Measurements from ENCODE around the gene RNF17. TPM values are rescaled to one million over a fixed set of nuclear protein-coding genes. Genes with fewer than 3 reads are reported as not detected.

The RNF17 gene
- total RNA-seq, 1 donor from 2014 or later = not detected

GRCh38 chr13:24896061-24896460, 132.1 kb downstream of the RNF17 start:
- Histone ChIP-seq H3K36me3 (ENCODE audit: insufficient read depth, low read length) (peaks cover 6% of the 10 kb centered on the region), H3K4me3 (ENCODE audit: insufficient read depth, low read depth, low read length) (no peak overlapping the region), H3K79me2 (ENCODE audit: insufficient read depth, low read length) (no peaks in the 10 kb centered on the region), H3K27me3 (ENCODE audit: insufficient read depth, low read length) (no peaks in the 10 kb centered on the region), H3K27ac (ENCODE audit: low read depth, low read length) (no peak overlapping the region), H4K20me1 (ENCODE audit: insufficient read depth, low read length) (no peaks in the 10 kb centered on the region), H3K9me3 (ENCODE audit: insufficient read depth, low read depth, low read length) (no peaks in the 10 kb centered on the region), H3K4me1 (ENCODE audit: insufficient read depth, low read length) (no peaks in the 10 kb centered on the region), H2AFZ (ENCODE audit: low read depth, low read length) (no peak overlapping the region), H3K4me2 (ENCODE audit: low read length) (no peak overlapping the region), H3K9ac (ENCODE audit: low read length) (no peak overlapping the region)
- TF ChIP-seq CTCF (IDR thresholded peaks at IDR 0.05; ENCODE audit: insufficient read depth, low read depth, low read length) (no peak), EZH2 (IDR thresholded peaks at IDR 0.05; ENCODE audit: insufficient read depth, low read length) (no peak)
- H3K27ac Mint-ChIP-seq (ENCODE audit: unreplicated experiment) = no peak overlapping the region
- H3K27me3 Mint-ChIP-seq (ENCODE audit: low read depth, unreplicated experiment) = no peaks in the 10 kb centered on the region
- H3K4me1 Mint-ChIP-seq (ENCODE audit: low read depth, unreplicated experiment) = no peaks in the 10 kb centered on the region
- H3K9me3 Mint-ChIP-seq (ENCODE audit: unreplicated experiment) = no peaks in the 10 kb centered on the region
- DNase-seq (ENCODE audit: low read depth) (no peak), FAIRE-seq (no peak)
- H3K36me3 Mint-ChIP-seq (ENCODE audit: low read depth, unreplicated experiment) = peaks cover 8% of the 10 kb centered on the region
- H3K4me3 Mint-ChIP-seq (ENCODE audit: unreplicated experiment) = no peak overlapping the region

- no peak for DNase-seq (ENCODE audit: low read depth)
- no peak overlapping the region for H3K4me2 ChIP-seq (ENCODE audit: low read length)
- H3K36me3 ChIP-seq (ENCODE audit: insufficient read depth, low read length) = peaks cover 6% of the 10 kb centered on the region
- Mint-ChIP-seq H3K9me3 (ENCODE audit: unreplicated experiment) (no peaks in the 10 kb centered on the region), H3K27me3 (ENCODE audit: low read depth, unreplicated experiment) (no peaks in the 10 kb centered on the region), H3K36me3 (ENCODE audit: low read depth, unreplicated experiment) (peaks cover 4% of the 10 kb centered on the region), H3K4me1 (ENCODE audit: low read depth, unreplicated experiment) (no peaks in the 10 kb centered on the region), H3K4me3 (ENCODE audit: unreplicated experiment) (no peak overlapping the region), H3K27ac (ENCODE audit: unreplicated experiment) (no peak overlapping the region)
- H3K4me3 ChIP-seq (ENCODE audit: insufficient read depth, low read depth, low read length) = no peak overlapping the region
- no peak for TF ChIP-seq CTCF (IDR thresholded peaks at IDR 0.05; ENCODE audit: insufficient read depth, low read depth, low read length)
- TF ChIP-seq EZH2 (IDR thresholded peaks at IDR 0.05; ENCODE audit: insufficient read depth, low read length) = no peak
- H3K27ac ChIP-seq (ENCODE audit: low read depth, low read length) = no peak overlapping the region
- no peaks in the 10 kb centered on the region for H3K79me2 ChIP-seq (ENCODE audit: insufficient read depth, low read length)
- no peaks in the 10 kb centered on the region for H3K9me3 ChIP-seq (ENCODE audit: insufficient read depth, low read depth, low read length)
- no peaks in the 10 kb centered on the region for H4K20me1 ChIP-seq (ENCODE audit: insufficient read depth, low read length)
- H3K27me3 ChIP-seq (ENCODE audit: insufficient read depth, low read length) = no peaks in the 10 kb centered on the region
- H3K9ac ChIP-seq (ENCODE audit: low read length) = no peak overlapping the region
- peak; percentile 20 for FAIRE-seq
- H3K4me1 ChIP-seq (ENCODE audit: insufficient read depth, low read length) = no peaks in the 10 kb centered on the region
- H2AFZ ChIP-seq (ENCODE audit: low read depth, low read length) = no peak overlapping the region
Observed at GRCh38 chr13:24897293-24897692, 133.3 kb downstream of the RNF17 start.

- H3K4me1 Mint-ChIP-seq (ENCODE audit: low read depth, unreplicated experiment) = no peaks in the 10 kb centered on the region
- TF ChIP-seq EZH2 (IDR thresholded peaks at IDR 0.05; ENCODE audit: insufficient read depth, low read length) = no peak
- TF ChIP-seq CTCF (IDR thresholded peaks at IDR 0.05; ENCODE audit: insufficient read depth, low read depth, low read length) = no peak
- Histone ChIP-seq H3K4me3 (ENCODE audit: insufficient read depth, low read depth, low read length) (no peak overlapping the region), H3K9me3 (ENCODE audit: insufficient read depth, low read depth, low read length) (no peaks in the 10 kb centered on the region), H2AFZ (ENCODE audit: low read depth, low read length) (no peak overlapping the region), H3K27me3 (ENCODE audit: insufficient read depth, low read length) (no peaks in the 10 kb centered on the region), H3K9ac (ENCODE audit: low read length) (no peak overlapping the region), H3K4me2 (ENCODE audit: low read length) (no peak overlapping the region), H4K20me1 (ENCODE audit: insufficient read depth, low read length) (no peaks in the 10 kb centered on the region), H3K27ac (ENCODE audit: low read depth, low read length) (no peak overlapping the region), H3K79me2 (ENCODE audit: insufficient read depth, low read length) (peaks cover 7% of the 10 kb centered on the region), H3K36me3 (ENCODE audit: insufficient read depth, low read length) (peaks cover 10% of the 10 kb centered on the region), H3K4me1 (ENCODE audit: insufficient read depth, low read length) (no peaks in the 10 kb centered on the region)
- FAIRE-seq (no peak), DNase-seq (ENCODE audit: low read depth) (peak; percentile 25)
- no peaks in the 10 kb centered on the region for H3K36me3 Mint-ChIP-seq (ENCODE audit: low read depth, unreplicated experiment)
- no peak overlapping the region for H3K27ac Mint-ChIP-seq (ENCODE audit: unreplicated experiment)
- H3K27me3 Mint-ChIP-seq (ENCODE audit: low read depth, unreplicated experiment) = no peaks in the 10 kb centered on the region
- H3K4me3 Mint-ChIP-seq (ENCODE audit: unreplicated experiment) = no peak overlapping the region
- no peaks in the 10 kb centered on the region for H3K9me3 Mint-ChIP-seq (ENCODE audit: unreplicated experiment)
Observed at GRCh38 chr13:24899601-24900000, 135.6 kb downstream of the RNF17 start.

Measured in astrocyte (in vitro differentiated cells and primary cell).